ENCODE measurements around the gene TBC1D22B.

- TF ChIP-seq CTCF (IDR thresholded peaks at IDR 0.05) (no peak), POLR2A (IDR thresholded peaks at IDR 0.05) (no peak)
Measured at GRCh38 chr6:37225350-37226169, 32.0 kb upstream of the TBC1D22B start.

Measured in lower leg skin (tissue), 3 donors.